GM21447 (cell line): ENCODE measurements around the gene STX11.

Experiments used
- ATAC-seq: cut with Tn5 transposase; IDR thresholded peaks from one replicate; pipeline ENCODE4 v1.9.1; 2021; ENCODE audit not compliant: unreplicated experiment

The STX11 gene

GRCh38 chr6:144140867-144141266 lies 9.4 kb upstream of the STX11 start:
- ATAC-seq = peak; percentile 89

DNA sequence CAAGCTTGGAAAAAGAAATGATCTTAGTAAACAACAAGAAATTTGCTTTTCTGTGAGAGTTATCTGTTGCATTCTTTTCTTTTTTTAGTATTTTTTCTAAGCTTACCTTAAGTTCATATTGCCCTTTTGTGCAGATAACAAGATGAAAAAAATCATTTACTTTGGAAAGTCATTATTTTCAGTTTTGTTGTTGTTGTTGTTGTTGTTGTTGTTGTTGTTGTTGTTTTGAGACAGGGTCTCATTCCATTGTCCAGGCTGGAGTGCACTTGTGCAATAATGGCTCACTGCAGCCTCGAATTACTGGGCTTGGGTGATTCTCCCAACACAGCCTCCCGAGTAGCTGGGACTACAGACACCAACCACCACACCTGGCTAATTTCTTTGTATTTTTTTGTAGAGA lies 8.8 kb upstream of the STX11 start:
- ATAC-seq = no peak

DNA sequence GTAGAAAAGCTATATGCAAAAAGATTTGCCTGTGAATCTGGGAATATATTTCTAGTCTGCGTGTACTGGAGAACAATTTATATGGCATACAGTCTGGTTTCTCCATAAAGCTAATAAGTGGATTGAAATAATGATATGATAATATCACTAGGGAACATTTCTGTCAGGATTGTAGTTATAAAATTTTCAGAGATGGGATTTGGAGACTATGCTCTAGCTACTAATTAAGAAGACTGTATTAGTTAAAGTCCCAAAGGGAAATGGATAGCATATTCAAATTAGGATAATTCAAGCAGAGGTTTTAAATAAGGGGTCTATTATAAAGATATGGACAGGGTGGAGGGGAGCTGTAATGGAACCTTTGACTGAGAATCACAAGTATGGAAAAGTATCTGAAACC lies 7.2 kb upstream of the STX11 start:
- no peak for ATAC-seq

DNA sequence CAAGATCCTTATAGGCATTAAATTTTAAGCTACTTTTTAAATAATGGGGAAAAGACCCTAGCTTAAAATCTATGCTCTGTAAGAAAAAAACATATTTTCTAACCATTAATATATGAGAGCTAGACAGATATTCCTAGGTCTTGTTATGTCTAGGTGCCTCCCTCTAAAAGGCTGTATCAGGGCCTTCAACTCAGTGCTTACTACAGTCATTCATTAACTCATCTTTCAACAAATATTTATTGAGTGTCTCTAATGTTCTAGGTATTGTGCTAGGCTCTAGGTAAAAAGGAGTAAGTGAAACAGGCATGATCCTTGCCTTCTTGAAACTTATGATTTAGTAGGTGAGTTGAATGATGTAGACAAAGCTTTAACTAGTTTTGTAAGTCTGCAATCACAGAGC lies 6.4 kb upstream of the STX11 start:
- no peak for ATAC-seq

DNA sequence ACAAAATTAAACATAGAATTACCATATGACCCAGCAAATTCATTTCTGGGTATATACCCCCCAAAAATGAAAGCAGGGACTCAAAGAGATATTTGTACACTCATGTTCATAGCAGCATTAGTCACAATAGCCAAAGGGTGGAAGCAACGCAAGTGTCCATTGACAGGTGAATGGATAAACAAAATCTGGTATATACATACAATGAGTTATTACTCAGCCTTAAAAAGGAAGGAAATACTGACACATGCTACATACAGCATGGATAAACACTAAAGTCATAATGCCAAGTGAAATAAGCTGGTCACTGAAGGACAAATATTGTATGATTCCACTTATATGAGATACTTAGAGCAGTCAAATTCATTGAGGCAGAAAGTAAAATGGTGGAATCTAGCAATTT lies 5.3 kb upstream of the STX11 start:
- no peak for ATAC-seq

DNA sequence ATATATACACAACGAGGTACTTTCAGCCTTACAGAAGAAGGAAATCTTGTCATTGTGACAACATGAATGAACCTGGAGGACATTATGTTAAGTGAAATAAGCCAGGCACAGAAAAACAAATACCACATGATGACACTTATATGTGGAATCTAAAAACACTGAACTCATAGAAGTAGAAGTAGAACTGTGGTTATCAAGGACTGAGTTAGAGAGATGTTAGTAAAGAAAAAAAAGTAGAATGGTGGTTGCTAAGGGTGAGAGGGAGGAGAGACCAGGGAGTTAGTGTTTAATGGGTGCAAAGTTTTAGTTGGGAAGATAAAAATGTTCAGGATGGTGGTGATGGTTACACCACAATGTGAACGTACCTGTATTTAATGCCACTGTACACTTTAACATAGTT lies 4.8 kb upstream of the STX11 start:
- no peak for ATAC-seq

GRCh38 chr6:144148886-144149285 lies 1.4 kb upstream of the STX11 start:
- no peak for ATAC-seq

- ATAC-seq = no peak
Measured at GRCh38 chr6:144149558-144149893, 791 bp upstream of the STX11 start.

- ATAC-seq = peak; percentile 64
Measured at GRCh38 chr6:144150710-144151657, 667 bp downstream of the STX11 start.

DNA sequence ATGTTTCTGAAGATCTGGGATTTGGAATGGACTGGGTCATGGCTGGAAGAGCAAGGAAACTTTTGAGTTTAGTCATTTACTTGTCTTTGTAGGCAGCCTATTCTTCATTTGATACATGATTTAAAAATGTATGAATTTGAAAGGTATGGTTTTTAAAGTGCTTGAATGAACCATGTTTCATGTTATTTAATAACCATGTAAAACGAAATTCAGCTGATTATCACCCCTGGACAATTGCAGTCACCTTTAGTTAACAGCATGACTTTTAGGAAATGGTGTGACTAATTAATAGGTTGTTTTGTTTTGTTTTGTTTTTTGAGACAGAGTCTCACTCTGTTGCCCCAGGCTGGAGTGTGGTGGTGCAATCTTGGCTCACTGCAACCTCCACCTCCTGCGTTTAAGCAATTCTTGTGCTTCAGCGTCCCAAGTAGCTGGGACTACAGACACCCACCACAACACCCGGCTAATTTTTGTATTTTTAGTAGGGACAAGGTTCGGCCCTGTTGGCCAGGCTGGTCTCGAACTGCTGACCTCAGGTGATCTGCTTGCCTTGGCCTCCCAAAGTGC lies 2.1 kb downstream of the STX11 start:
- ATAC-seq = no peak

GRCh38 chr6:144153260-144153659 lies 2.9 kb downstream of the STX11 start:
- no peak for ATAC-seq

- no peak for ATAC-seq
Measured at GRCh38 chr6:144153971-144154370, 3.7 kb downstream of the STX11 start.

GRCh38 chr6:144155529-144155928 lies 5.2 kb downstream of the STX11 start:
- ATAC-seq = peak; percentile 40

DNA sequence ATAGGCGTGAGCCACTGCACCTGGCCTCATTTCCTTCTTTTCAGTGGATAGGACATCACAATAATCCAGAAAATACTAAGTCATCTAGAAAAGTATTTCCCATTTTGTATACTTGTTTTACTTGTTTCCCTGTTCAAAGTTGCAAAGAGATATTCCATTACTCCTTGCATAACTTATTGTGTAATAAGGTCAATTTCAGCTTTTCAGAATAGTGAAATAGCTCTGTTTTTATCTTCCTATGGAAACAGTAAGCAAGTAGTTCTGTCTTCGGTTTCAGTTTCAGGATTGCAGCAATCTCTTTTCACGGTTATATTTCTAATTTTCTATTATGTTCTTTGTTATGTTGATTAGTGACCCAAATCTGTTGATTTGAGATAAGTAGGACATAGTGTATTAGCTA lies 6.0 kb downstream of the STX11 start:
- no peak for ATAC-seq

DNA sequence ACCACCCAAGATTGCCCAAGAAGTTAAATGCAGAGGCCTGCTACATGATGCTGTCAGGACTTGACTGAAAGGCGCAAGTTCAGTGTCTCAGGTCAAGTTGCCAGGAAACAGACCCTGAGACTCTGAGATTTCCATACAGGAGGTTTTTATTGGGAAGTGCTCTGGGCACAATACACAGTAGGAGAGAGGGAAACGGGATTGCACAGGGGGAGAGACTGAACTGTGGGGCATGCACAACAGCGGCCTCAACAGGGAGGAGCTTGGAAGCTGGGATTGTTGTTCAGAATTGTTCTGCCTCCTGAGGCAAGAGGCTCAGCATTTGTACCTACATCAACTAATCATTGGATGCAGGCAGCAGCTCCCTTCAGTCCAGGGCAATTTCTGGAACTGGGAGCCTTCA lies 6.7 kb downstream of the STX11 start:
- no peak for ATAC-seq

- no peak for ATAC-seq
Measured at GRCh38 chr6:144158133-144158532, 7.8 kb downstream of the STX11 start.

- ATAC-seq = no peak
Measured at GRCh38 chr6:144159223-144159622, 8.9 kb downstream of the STX11 start.

- ATAC-seq = no peak
Measured at GRCh38 chr6:144159742-144160141, 9.4 kb downstream of the STX11 start.

DNA sequence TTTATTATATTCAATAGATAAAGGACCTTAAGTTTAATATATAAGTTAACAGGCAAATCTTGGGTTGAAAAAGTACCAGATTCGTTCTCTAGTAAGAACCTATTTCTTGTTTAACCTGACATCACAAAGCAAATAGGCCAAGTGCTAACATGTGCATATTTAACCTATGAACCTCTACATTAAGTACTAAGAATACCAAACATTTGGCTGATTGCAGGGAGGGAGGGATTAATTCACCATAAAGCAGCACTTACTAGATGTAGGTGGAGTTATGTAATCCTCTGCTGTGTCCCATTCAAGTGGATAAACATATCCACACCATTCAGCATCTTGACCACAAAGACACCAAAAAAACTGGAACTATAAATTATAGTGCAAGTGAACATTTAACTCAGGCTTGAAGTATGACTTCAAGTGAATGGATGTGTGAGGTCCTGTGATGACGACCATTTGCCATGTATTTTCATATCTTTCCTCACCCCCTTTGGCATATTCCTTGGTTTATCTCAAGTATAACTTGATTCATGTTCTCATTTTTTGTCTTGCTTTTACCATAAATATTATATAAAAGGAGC lies 10.2 kb downstream of the STX11 start:
- no peak for ATAC-seq

DNA sequence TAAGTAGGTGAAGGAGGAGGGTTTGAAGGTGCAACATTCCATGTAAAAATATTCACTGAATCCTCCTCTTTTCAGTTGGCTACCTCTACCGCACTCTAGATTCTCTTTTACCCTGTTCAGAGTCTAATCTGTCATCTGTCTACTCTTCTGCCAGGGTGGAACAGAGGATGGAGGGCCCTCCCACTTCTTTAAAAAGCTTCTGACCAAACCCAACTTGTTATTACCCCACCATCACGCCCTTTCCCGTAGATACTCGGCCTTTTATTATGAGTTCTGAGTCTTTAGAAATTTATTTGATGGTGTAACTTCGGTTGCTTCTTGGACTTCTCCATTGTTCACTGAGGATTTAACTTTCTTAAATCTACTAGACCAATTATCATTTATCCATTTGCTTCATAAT lies 11.7 kb downstream of the STX11 start:
- no peak for ATAC-seq

DNA sequence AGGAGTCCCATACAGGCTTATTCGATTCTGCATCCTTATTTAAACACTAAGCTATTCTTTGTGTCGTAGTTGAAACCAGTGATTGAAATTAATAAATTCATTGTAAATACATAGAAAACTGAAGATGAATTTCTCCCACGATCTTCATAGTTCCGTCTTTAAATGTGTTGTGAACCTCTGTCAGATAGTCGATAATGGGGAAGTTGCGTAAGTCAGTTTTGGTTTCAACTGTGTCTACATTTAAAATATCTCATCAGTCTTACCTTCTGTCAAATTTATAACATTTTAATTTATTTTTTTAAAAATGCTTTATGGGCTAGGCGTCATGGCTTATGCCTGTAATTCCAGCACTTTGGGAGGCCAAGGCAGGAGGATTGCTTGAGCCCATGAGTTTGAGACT lies 12.7 kb downstream of the STX11 start:
- peak; percentile 85 for ATAC-seq

- ATAC-seq = no peak
Measured at GRCh38 chr6:144165784-144166183, 15.5 kb downstream of the STX11 start.
